Hindlimb muscle (tissue), 1 donor: ENCODE measurements around the gene ATAD3B. TPM values are rescaled to one million over a fixed set of nuclear protein-coding genes. Genes with fewer than 3 reads are reported as not detected.

Experiments
- DNase-seq: peaks from one replicate; pipeline ENCODE4 v3.0.0-alpha.2; 2013
- polyA plus RNA-seq: library from polyadenylated mRNA; unstranded; fragments of 120-200 nt; gene quantifications from one replicate; pipeline ENCODE4 v1.2.1, GENCODE V29; 2013; ENCODE audit not compliant: insufficient read length

Gene ATAD3B
- polyA plus RNA-seq, 1 donor: 13.0 TPM

DNA sequence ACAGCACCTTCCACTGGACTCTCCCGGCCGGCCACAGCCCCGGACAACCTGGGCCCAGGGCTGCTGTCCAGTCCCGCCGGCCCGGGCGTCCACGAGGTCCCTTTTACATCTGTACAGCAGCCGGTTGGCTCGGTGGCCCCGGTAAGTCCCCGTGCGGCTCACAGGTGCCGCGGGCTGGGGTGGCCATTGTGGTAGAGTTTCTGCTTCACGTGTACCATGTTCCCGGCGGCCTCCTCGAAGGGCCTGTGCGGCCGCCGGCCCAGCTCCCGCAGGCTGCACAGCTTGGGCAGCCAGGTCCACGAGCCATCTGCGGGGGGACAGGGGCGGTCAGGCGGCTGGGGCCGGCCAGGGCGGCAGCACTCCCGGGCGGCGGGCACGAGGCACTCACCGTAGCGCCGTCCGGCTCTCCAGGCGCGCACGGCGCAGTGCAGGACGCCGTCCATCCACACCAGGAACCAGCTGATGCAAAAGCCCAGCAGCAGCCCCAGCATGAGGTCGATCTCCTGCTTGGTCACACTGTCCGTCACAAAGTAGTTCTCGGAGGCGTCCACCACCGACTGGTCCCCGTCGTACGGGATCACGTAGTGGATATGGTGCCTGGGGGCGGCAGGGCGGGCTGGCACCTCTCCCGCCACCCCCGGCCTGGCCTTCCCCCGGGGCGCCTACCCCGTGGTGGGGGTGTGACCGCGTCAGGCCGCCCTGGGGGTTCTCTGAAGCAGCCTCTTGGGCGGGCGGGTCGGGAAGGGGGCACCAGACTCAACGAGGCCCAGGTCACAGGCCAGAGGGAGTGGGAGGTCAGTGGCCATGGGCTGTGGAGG is 63.8 kb downstream of the ATAD3B start:
- DNase-seq: no peak

GRCh38 chr1:1536019-1536937 is 64.7 kb downstream of the ATAD3B start:
- DNase-seq: no peak

DNA sequence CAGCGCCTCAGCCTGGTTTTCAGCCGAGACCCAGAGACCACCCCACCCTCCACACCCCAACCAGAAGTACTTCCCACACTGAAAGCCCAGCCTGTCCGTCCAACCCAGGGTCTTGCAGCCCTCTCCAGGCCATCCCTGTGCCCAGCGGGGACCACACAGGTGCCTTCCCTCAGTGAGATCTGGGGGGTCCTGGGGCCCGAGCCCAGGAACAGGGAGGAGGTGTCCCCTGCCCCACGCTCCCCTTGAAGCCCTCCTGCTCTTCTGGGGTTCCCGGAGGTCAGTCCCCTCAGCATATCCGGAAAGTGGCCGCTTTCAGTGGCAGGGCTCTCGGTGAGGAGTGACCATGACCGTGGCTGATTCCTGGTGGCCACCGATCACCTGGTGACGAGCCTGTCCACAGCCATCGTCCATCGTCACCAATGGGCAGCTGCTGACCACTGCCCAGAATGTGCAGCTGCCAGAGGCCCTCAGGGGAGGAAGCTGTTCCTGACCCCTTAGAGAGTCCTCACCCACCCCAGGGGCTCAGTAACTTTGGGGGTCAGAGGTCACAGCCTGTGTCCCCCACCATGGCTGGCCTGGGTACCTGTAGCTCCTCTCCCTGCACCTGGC is 65.5 kb downstream of the ATAD3B start:
- no peak for DNase-seq

DNA sequence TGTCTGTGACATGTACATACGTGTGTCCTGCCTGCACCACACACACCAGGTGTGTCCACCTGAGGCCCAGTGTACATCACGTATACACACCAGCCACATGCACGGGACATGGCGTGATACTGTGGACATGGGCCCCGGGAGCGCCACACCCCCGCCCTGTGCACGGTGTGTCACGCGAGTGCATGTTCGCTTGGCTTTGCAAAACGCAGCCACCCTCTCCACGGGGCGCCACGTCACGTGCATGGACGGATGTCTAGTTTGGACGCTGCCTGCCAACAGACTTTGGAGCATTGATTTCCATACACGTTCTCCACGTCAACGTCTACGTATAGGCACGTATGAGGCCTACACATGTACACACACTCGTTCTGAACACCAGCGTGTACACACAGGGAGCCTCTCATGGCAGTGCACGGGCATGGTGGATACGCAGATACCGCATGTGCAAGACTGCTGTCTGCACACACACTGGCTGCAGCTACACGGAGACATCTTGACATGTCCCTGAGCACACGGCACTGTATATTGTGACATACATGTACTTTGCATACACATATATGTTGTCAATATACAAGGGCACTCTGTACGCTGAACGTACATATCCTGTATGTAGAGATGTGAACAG is 66.2 kb downstream of the ATAD3B start:
- DNase-seq: no peak

DNA sequence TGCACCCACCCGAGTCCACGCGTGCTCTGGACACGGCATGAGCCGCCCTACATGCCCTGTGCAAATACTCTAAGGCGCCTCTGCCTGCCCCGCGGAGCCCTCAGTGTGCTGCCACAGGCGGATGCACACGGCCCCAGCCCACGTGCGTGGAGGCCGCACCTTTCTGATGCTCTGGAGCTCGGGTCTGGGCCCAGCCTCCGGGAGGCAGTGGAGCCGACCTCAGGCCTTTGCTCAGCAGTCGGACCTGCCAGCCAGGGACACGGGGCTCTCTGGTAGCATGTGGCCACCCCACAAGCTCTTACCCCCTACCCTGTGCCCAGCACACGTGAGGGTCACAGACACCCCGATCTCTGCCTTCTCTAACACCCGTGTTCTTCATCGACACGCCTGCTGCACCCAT is 66.8 kb downstream of the ATAD3B start:
- no peak for DNase-seq

GRCh38 chr1:1538989-1539309 is 67.4 kb downstream of the ATAD3B start:
- no peak for DNase-seq

GRCh38 chr1:1539310-1540089 is 67.9 kb downstream of the ATAD3B start:
- DNase-seq: peak; percentile 53

DNA sequence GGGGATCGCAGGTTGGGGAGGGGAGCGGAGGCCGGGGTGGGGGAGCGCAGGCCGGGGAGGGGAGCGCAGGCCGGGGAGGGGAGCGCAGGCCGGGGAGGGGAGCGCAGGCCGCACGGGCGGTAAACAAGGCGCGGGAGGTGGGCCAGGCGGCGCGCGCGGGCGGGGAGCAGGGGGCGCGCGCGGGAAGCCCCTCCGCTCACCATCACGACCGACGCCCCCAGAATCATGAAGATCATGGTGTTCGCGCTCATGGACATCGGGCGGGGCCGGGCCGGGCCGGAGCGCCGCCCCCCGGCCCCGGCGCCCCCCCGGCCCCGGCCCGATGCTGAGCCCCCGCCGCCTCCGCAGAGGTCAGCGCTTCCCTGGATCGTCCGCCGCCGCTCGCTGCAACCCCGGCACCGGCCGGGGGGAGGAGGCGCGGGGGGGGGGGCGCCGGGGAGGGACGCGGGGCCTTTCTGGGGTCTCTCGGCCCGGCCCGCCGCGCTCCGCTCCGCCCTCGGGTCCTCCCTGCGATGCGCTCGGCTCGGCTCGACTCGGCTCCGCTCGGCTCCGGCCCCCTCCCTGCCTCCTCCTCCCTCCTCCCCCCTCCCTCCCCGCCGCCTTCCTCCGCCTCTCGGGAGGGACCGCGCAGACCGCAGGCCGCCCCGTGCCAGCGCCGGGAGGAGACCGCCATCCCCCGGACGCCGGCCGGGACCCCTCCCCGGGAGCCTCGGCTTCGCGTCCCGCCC is 68.7 kb downstream of the ATAD3B start, which contains the start of gene TMEM240:
TSS of gene TMEM240 (minus strand) at position 535 of the 728 bp plus-strand sequence. CDS start at position 257, 278 bp downstream.
- DNase-seq: peak; percentile 79

GRCh38 chr1:1540818-1541628 is 69.5 kb downstream of the ATAD3B start:
- no peak for DNase-seq

- no peak for DNase-seq
Measured at GRCh38 chr1:1541956-1542765, 70.6 kb downstream of the ATAD3B start.

- DNase-seq: no peak
Measured at GRCh38 chr1:1542766-1543705, 71.5 kb downstream of the ATAD3B start.

DNA sequence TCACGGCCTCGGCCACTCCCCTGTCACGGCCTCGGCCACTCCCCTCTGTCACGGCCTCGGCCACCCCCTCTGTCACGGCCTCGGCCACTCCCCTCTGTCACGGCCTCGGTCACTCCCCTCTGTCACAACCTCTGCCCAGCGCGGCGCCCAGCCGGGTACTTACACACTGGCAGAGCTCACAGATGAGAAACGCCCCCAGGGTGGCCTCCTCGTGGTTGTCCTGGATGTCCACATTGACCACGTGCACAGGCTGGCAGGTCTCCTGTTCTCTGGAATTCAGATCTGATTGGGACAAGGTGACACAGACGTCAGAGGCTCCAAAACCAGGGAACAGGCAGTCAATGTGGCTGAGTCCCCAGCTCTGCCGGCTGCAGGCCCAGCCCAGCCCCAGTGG is 72.1 kb downstream of the ATAD3B start:
- no peak for DNase-seq

- DNase-seq: no peak
Measured at GRCh38 chr1:1544544-1544943, 73.0 kb downstream of the ATAD3B start.

Other genes starting within 250 kb of the ATAD3B start
- gene SDF4, start 239.8 kb upstream of the ATAD3B start, polyA plus RNA-seq: 92.9 TPM
- 20.0 TPM for gene B3GALT6, start 239.5 kb upstream of the ATAD3B start, polyA plus RNA-seq
- 3.6 TPM for gene C1QTNF12, start 225.0 kb upstream of the ATAD3B start, polyA plus RNA-seq
- 39.1 TPM for gene UBE2J2, start 197.9 kb upstream of the ATAD3B start, polyA plus RNA-seq
- gene SCNN1D, start 191.3 kb upstream of the ATAD3B start, polyA plus RNA-seq: 5.4 TPM
- 54.6 TPM for gene ACAP3, start 163.8 kb upstream of the ATAD3B start, polyA plus RNA-seq
- gene PUSL1, start 163.2 kb upstream of the ATAD3B start, polyA plus RNA-seq: 7.0 TPM
- gene INTS11, start 147.1 kb upstream of the ATAD3B start, polyA plus RNA-seq: 87.7 TPM
- gene CPTP, start 147.0 kb upstream of the ATAD3B start, polyA plus RNA-seq: 20.2 TPM
- 3.9 TPM for gene TAS1R3, start 140.5 kb upstream of the ATAD3B start, polyA plus RNA-seq
- gene DVL1, start 122.3 kb upstream of the ATAD3B start, polyA plus RNA-seq: 54.3 TPM
- gene MXRA8, start 113.2 kb upstream of the ATAD3B start, polyA plus RNA-seq: 73.1 TPM
- gene AURKAIP1, start 96.6 kb upstream of the ATAD3B start, polyA plus RNA-seq: 71.7 TPM
- 174 TPM for gene CCNL2, start 72.4 kb upstream of the ATAD3B start, polyA plus RNA-seq
- gene MRPL20, start 64.5 kb upstream of the ATAD3B start, polyA plus RNA-seq: 91.1 TPM
- gene ANKRD65, start 50.5 kb upstream of the ATAD3B start, polyA plus RNA-seq: 24.7 TPM
- gene VWA1, start 36.1 kb upstream of the ATAD3B start, polyA plus RNA-seq: 72.5 TPM
- gene ATAD3C, start 22.1 kb upstream of the ATAD3B start, polyA plus RNA-seq: 0.90 TPM
- 23.1 TPM for gene ATAD3A, start 40.4 kb downstream of the ATAD3B start, polyA plus RNA-seq
- gene TMEM240, start 68.9 kb downstream of the ATAD3B start, polyA plus RNA-seq: 4.8 TPM
- gene SSU72, start 103.1 kb downstream of the ATAD3B start, polyA plus RNA-seq: 92.1 TPM
- gene FNDC10, start 128.4 kb downstream of the ATAD3B start, polyA plus RNA-seq: 3.0 TPM
- gene MIB2, start 143.7 kb downstream of the ATAD3B start, polyA plus RNA-seq: 92.6 TPM
- 38.1 TPM for gene MMP23B, start 160.4 kb downstream of the ATAD3B start, polyA plus RNA-seq
- gene CDK11B, start 187.2 kb downstream of the ATAD3B start, polyA plus RNA-seq: 39.0 TPM
- gene SLC35E2B, start 221.0 kb downstream of the ATAD3B start, polyA plus RNA-seq: 37.7 TPM